NCI-H2227 treated with DMSO at 0.1 percent for 48 hours (cell line): Measurements from ENCODE around the gene COG4.
"Not testable (repeated sequence)": the region's sequence is repeated elsewhere in the genome, so short reads cannot be mapped to it uniquely, and the experiment has no call there.

Experiments
- DNase-seq: peaks from one replicate; lab custom pipeline; 2025; lab: John Stamatoyannopoulos, UW

COG4 gene

GRCh38 chr16:70527315-70527996, 4.1 kb upstream of the COG4 start:
- no peak for DNase-seq

- no peak for DNase-seq
These were observed 3.0 kb upstream of the COG4 start for GRCh38 chr16:70526403-70526802.

- not testable (repeated sequence) for DNase-seq
These were observed 1.1 kb upstream of the COG4 start for GRCh38 chr16:70524399-70524825.

- no peak for DNase-seq
These were observed 517 bp upstream of the COG4 start, which contains the start of gene SF3B3 for GRCh38 chr16:70523743-70524398. Gene SF3B3, plus strand, starts transcription at chr16:70523816. Its CDS starts 2,841 bp downstream, at chr16:70526657.

GRCh38 chr16:70522216-70523075, 908 bp downstream of the COG4 start:
- DNase-seq: no peak

GRCh38 chr16:70520612-70521297, 2.6 kb downstream of the COG4 start:
- no peak for DNase-seq

- DNase-seq: no peak
These were observed 10.9 kb downstream of the COG4 start for GRCh38 chr16:70512456-70512855.

GRCh38 chr16:70511833-70512232, 11.5 kb downstream of the COG4 start:
- DNase-seq: no peak

GRCh38 chr16:70510216-70510615, 13.1 kb downstream of the COG4 start:
- DNase-seq: no peak

- DNase-seq: no peak
These were observed 14.6 kb downstream of the COG4 start for GRCh38 chr16:70508752-70509151.

- no peak for DNase-seq
These were observed 26.8 kb downstream of the COG4 start for GRCh38 chr16:70496513-70496912.

GRCh38 chr16:70495425-70496182, 27.8 kb downstream of the COG4 start:
- no peak for DNase-seq

- no peak for DNase-seq
These were observed 28.6 kb downstream of the COG4 start for GRCh38 chr16:70494777-70495176.

- DNase-seq: no peak
These were observed 29.1 kb downstream of the COG4 start for GRCh38 chr16:70494202-70494770.

- no peak for DNase-seq
These were observed 29.6 kb downstream of the COG4 start for GRCh38 chr16:70493802-70494201.

- DNase-seq: no peak
These were observed 33.1 kb downstream of the COG4 start for GRCh38 chr16:70490261-70490660.

GRCh38 chr16:70484867-70485266, 38.5 kb downstream of the COG4 start:
- no peak for DNase-seq

GRCh38 chr16:70483426-70483825, 39.9 kb downstream of the COG4 start:
- no peak for DNase-seq

GRCh38 chr16:70482624-70483023, 40.7 kb downstream of the COG4 start:
- DNase-seq: no peak

- no peak for DNase-seq
These were observed 41.3 kb downstream of the COG4 start for GRCh38 chr16:70481929-70482536.
